HG03196 (cell line): Measurements from ENCODE around the gene ORMDL2.

ENCODE experiments used
- ATAC-seq: cut with Tn5 transposase; IDR thresholded peaks from one replicate; pipeline ENCODE4 v1.9.1; 2021; ENCODE audit not compliant: unreplicated experiment

Gene ORMDL2, protein sequence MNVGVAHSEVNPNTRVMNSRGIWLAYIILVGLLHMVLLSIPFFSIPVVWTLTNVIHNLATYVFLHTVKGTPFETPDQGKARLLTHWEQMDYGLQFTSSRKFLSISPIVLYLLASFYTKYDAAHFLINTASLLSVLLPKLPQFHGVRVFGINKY

DNA sequence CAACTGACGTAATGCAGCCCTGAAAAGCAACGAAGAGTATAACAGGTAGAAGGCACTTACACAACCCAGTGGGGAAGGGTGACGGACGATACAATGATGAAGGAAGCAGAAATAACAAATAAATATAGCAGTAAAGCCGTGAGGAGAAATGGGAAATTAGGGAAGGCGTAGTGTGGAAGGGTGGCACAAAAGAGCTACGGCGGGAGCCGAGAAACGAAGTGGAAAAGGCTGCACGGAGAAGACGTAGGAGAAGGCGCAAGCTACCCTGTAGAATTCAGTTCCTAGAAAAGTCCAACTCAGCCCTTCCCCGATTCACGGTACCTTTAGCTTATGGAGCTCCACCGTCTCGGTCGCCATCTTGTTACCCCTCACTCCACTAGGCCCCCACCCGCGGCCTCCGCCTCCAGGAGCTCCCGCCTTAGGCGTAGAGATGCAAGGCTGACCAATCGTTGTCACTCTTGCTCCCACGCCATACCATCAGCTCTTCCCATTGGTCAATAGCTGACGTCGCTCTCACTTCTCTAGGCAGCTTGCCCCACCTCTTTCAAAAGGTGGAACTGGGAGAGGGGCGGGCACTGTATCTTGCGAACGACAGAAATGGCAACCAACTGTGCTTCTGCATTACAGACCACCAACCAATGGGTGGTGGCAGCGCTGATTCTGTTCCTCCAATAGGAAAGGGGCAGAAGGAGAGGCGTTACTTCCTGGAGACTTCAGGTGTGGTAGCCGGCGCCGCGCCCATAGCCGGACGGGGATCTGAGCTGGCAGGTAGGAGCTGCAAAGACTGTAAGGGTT lies at the start of gene ORMDL2, which contains the start of gene SARNP:
Gene ORMDL2, plus strand, starts transcription at position 697 of the 795 bp plus-strand sequence. CDS start 959 bp downstream, outside the sequence.
Gene SARNP, minus strand, starts transcription at position 380 of the 795 bp plus-strand sequence. Its CDS starts 23 bp downstream, at position 357.
- ATAC-seq: peak; percentile 97

DNA sequence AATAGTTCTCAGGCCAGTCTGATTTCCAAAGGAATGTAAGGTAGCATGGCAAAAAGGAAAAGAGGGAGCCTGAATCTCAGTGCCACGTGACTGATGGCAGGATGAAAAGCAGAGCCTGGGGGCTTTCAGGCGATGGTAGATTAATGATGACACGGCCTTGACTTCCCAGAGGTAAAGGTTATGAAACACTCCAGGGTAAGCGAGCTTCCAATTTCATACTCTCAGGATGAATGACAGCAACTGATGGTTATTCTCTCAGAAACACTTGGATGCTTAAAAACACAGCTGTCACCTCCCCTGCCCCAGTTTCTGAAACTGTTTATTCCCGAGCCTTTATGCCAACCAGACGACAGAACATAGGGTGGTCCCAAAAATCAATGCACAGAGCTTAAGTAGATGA lies 46.1 kb upstream of the ORMDL2 start:
- no peak for ATAC-seq

DNA sequence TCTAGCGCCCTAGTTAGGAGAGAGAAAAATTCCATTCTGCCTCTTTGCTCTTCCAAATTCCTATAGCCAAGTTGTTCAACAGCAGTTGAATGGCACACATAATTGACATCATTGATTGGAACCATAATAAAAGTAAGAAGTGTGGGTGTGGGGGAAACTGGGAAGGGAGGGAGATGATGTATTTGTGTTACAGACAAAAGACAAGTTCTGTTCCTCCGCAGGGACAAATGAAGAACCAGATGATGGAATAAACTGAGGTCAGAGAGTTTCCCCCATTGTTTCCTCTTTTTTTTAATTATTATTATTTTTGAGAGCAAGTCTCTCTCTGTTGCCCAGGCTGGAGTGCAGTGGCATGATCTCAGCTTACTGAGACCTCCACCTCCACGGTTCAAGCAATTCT lies 40.0 kb upstream of the ORMDL2 start:
- no peak for ATAC-seq

DNA sequence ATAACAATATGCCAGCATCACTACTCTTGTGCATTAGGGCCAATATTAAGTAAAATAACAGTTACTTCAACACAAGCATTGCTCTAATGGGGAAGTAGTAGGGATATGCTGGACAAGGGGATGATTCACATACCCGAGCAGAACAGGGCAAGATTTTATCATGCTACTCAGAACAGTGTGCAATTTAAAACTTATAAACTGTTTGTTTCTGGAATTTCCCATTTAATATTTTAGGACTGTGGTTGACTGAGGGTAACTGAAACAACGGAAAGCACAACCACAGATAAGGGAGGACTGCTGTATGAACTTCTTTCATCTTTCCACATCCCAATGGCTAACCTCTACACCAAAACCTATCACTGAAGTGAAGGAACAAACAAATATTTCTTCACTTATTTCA lies 37.2 kb upstream of the ORMDL2 start:
- no peak for ATAC-seq

DNA sequence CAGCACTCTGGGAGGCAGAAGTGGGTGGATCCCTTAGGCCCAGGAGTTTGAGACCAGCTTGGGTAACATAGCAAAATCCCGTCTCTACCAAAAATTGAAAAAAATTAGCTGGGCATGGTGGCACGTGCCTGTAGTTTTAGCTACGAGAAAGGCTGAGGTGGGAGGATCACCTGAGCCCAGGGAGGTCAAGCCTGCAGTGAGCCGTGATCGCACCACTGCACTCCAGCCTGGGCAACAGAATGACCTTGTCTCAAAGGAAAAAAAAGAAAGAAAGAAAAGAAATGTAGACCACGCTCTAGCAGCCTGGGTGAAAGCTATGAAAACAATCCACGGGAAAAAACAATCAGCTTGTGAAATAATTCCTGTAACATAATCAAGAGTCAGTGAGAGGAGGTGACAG lies 29.3 kb upstream of the ORMDL2 start:
- ATAC-seq: no peak

DNA sequence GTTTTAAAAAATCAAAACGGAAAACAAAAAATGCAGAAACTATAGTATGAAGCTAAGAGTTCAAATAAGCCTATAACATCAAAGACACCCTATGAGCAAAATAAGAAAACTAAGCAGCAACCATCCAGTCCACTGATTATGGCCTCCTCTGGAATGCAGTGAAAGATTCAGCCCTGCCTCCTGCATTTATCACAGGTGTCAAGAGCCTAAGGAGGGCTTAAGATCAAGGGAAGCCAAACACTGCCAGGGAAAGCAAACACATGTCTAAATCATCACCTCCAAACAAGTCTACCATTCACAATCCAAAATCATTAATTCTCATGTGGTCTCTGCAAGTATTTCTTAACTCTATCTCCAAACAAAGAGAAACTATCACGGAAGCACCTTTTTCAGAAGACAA lies 28.7 kb upstream of the ORMDL2 start:
- no peak for ATAC-seq

DNA sequence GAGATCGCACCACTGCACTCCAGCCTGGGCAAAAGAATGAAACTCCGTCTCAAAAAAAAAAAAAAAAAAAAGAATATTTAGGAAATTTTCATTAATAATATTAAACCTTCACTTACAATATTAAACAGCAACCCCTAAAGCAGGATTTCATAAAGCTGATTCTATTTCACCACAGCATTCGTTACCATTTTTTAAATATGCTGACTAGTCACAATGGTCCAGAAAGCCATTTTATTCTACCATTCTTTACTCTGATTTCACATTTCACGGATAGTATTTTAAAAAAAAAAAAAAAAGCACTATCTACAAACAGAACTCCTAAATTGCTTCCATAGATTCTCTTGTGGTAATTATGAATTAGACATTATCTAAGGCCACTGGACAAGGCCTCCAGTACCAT lies 27.9 kb upstream of the ORMDL2 start:
- no peak for ATAC-seq

DNA sequence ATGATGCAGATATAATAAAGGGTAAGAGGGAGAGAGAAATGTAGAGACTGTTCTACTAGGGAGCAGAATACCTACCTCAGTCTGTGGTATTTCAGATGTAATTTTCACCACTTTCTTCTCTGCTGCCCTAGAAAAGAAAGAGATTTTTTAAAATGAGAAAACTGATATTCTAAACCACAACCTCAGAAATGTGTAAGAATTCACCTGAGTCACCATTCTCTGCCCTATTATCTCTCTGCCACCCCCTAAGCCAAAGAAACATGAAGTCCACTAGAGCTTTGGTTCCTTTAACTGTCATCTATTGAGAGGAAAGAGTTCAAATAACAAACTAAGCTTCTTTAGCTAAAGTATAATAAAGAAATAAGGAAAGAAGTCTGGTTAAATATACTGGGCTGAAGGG lies 21.9 kb upstream of the ORMDL2 start:
- no peak for ATAC-seq

DNA sequence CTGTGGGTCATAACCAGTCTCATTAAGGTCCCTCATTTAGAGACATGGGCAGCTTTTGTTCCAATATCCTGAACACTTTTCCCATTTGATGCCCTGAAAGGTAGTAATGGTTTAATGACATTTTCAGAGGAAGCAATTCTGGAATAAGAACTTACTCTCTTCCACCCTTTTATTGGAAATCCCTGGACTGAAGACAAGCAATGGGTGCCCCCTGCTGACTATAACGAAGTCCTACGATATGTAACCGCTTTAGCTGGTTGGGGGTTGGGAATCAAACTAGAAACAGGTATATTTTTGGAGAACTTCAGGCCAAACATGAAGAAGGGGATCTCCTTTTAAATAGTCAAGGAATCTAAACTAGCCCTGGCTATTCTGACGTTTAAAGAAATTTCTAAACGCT lies 20.8 kb upstream of the ORMDL2 start:
- no peak for ATAC-seq

DNA sequence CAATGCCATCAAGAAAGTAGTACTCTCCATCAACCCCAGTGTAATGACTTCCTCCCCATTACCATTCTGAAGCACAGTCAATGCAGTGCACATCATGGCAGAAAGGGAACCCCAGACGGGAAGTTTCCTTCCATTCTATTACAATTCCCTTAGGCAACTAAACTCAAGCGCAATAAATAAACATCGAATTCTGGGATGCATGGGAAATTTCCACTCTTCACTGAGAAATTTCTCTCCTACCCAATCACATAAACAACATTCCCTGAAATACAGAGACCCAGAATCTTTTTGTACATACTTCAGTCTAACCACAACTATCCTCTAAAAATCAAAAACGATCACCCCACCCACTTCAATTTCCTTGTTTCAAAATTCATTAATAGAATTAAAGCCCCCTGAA lies 20.3 kb upstream of the ORMDL2 start:
- ATAC-seq: no peak

DNA sequence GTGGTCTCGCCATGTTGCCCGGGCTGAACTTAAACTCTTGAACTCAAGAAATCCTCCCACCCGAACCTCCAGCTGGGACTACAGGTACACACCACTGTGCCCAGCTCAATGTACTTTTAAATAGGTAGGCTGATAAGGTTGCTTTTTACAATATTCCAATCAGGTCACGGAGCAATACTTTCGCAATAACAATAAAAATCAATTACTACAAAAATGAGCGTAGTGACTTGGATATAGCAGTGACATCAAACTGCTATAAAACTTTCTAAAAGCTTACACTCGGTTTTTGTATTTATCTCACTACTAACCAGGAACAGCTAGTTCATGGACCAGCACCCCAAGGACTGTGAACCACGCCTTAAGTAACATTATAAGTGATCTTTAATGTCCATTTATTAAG lies 10.9 kb upstream of the ORMDL2 start:
- ATAC-seq: no peak

DNA sequence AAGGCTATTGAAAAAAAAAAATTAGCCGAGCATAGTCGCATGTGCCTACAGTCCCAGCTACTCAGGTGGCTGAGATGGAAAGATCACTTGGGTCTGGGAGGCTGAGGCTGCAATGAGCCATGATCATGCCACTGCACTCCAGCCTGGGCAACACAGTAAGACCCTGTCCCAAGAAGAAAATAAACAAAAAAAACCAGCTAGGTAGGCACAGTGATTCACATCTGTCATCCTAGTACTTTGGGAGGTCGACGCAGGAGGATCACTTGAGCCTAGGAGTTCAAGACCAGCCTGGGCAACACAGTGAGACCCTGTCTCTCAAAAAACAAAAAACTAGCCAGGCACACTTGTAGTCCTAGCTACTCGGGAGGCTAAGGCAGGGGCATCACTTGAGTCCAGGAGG lies 8.6 kb upstream of the ORMDL2 start:
- ATAC-seq: no peak

DNA sequence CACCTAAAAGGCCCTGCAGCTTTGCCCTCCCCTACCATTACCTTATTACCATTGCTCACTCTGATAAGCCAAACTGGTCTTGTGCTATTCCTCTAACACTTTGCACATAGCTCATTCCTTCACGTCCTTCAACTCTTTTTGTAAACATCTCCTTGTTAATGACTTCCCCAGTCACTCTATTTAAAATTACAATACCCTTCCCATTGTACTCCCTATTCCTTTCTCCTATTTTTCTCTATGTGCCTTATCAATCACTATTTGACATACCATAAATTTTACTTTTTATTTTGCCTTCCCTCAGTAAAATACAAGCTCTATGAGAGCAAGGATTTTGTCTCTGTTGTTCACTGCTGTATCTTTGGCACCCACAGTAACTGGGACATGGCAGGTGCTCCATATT lies 5.8 kb upstream of the ORMDL2 start:
- ATAC-seq: no peak

DNA sequence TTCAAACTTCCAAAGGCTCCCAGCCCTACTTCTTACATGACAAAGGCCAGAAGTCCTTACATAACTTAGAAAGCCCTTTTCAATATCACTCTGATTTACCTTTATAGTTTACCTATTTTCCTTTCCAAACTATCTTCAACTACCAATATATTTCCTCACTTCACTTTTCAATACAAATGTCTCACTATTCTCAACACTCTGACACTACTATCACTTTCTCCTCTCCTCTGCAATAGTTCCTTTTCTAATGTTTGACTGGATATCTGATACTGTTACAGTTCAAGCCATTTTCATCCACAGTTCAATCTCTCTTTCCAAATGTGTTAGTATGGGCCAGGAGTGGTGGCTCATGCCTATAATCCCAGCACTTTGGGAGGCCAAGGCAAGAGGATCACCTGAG lies 3.6 kb upstream of the ORMDL2 start:
- ATAC-seq: no peak

DNA sequence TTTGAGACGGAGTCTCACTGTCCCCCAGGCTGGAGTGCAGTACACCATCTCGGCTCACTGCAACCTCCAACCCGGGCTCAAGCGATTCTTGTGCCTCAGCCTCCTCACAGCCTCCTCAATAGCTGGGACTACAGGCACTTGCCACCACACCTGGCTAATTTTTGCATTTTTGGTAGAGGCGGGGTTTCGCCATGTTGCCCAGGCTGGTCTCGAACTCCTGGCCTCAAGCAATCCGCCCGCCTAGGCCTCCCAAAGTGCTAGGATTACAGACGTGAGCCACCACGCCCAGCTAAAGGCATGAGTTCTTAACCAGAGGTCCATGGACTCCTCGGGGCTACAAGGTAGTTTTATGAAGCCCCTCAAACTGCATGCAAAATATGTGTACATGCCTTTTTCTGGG lies 2.4 kb upstream of the ORMDL2 start:
- ATAC-seq: no peak

DNA sequence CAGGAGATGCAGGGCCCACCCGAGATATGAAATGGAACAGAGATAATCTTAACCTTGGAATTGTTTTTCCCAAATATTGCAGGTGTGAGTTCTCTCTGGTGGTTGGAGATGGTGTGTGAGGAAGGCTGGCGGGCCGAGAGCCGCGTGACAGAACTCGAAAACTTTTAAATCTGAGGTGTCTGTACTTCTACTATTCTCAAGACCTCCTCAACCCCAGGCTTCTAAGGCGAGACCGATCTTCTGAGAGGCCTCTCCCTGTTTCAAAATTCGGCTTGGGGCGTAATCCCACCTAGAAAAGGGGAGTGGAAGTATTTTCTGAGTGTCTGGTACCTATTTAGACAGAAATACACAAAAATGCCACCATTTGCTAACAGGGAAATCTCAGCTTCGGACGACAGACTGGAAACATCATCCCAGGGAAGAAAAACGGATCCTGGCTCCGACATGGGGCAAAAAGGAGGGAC lies 928 bp upstream of the ORMDL2 start:
- no peak for ATAC-seq

DNA sequence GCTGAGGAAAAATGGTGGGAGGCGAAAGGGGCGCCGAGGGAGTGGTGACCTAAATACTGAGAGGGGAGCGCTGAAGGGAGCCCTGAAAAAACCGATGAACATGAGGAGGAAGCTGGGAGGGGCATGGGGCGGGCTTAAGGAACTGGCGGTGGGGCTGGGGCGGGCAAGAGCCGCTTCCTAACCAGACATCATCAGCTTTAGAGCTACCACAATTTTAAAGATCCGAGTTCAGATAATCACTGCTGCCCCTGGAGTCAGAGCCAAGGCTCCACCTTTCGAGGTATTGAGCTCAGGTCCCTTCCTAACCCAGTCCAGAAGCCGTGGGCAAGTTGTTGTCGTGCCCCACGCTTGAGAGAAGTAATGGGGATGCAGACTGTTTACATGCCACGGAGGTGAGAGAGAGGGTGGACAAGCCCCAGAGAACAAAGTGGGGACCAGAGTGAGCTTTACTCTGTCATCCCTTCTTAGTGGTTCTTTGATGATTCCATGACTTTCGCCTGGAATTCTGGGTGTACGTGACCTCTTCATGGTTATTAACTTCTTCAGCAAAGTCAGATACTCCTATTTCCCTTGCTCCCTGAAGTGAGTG lies 393 bp downstream of the ORMDL2 start:
- ATAC-seq: peak; percentile 14

DNA sequence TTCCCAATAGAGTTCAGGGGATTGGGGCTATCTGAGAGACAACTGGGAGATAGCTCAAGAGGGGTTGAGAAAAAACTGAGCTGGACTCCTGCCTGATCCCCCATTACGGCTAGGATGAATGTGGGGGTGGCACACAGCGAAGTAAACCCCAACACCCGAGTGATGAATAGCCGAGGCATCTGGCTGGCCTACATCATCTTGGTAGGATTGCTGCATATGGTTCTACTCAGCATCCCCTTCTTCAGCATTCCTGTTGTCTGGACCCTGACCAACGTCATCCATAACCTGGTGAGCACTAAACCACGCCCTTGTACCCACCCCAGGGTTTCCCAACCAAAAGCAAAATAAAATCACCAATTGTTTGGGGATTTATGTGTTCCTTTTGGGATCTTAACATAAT lies 1.0 kb downstream of the ORMDL2 start:
- no peak for ATAC-seq

DNA sequence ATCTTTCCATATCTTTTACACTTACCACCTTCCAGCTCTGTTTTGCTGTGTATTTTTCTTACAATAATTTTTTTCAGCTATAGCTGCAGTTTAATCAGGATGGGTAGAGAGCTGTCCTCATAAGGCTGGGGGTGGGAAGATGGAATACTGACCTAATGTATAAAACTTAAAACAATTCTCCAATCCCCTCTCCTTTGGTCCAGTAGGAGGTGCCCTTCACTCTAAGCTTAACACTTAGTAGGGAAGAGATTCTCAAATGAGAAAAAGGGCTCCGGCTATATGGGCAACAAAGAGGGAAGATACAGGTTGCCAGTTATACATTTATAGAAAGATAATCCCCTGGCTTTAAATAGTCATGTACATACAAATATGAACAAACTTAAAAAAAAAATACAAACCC lies 2.8 kb downstream of the ORMDL2 start:
- no peak for ATAC-seq

DNA sequence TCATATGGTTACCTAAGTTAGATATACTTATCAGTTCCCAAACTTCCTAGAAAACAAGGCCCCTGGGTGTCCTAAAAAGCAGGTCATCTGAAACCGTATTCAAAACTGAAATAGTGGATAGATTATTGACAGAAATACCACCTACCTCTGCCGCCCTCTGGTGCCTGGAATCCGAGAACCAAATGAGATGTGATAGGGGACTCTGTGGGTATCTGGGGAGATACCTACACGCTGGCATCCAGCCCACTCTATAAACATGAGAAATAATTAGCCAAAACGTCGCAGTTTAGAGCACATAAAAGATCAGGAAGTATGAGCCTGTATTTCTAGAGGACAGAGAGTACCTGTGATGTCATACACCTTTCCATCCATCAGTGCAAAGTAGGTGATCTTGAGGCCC lies 4.4 kb downstream of the ORMDL2 start:
- no peak for ATAC-seq

DNA sequence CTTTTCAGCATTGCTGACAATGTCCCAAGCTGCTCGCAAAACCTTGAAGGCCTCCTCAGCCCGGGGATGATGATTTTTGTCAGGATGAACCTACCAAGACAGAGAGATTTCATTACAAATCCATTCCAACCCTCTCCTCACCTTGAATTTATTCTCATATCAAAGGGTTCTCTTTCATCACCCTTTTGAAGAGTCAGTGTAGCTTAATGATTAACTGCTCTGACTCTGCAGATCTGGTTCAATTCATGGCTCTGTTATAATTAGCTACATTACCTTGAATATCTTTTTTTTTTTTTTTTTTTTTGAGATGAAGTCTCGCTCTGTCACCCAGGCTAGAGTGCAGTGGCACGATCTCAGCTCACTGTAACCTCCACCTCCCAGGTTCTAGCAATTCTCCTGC lies 5.6 kb downstream of the ORMDL2 start:
- no peak for ATAC-seq

DNA sequence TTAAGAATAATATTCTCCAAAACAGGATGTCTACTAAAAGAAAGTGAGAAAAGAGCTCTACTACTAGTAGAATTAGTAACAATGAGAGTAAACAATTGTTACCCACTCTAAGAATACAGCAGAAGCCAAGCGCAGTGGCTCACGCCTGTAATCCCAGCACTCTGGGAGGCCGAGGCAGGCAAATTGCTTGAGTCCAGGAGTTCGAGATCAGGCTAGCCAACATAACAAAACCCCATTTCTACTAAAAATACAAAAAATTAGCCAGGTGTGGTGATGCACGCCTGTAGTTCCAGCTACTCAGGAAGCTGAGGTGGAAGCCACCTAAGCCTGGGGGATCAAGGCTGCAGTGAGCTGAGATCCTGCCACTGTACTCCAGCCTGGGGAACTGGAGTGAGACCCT lies 6.9 kb downstream of the ORMDL2 start:
- ATAC-seq: no peak
